Lower lobe of right lung (tissue), 2 donors: ENCODE results near the gene KRT20. TPM values are rescaled to one million over a fixed set of nuclear protein-coding genes. Genes with fewer than 3 reads are reported as not detected.

Experiments used
- ATAC-seq, 2 donors: fragments of 200-7000 bp; cut with Tn5 transposase; one replicate each; pipeline ENCODE4 v1.9.1; 2020 to 2022; ENCODE audit warnings: mild to moderate bottlenecking in 2 of 2, moderate library complexity in 2 of 2
- DNase-seq: peaks from one replicate; pipeline ENCODE4 v3.0.0-alpha.2; 2020
- H3K27ac ChIP-seq: fragments of 200-600 bp; one replicate; pipeline ENCODE4 v1.8.0; 2022
- H3K27me3 ChIP-seq: fragments of 200-600 bp; one replicate; pipeline ENCODE4 v1.8.0; 2022; ENCODE audit warnings: low read depth
- H3K36me3 ChIP-seq: fragments of 200-600 bp; one replicate; pipeline ENCODE4 v1.8.0; 2022; ENCODE audit warnings: mild to moderate bottlenecking
- H3K4me1 ChIP-seq: fragments of 200-600 bp; one replicate; pipeline ENCODE4 v1.8.0; 2022
- H3K4me3 ChIP-seq: fragments of 200-600 bp; one replicate; pipeline ENCODE4 v1.8.0; 2022; ENCODE audit warnings: mild to moderate bottlenecking
- H3K9me3 ChIP-seq: fragments of 200-600 bp; one replicate; pipeline ENCODE4 v1.8.0; 2022
- CTCF ChIP-seq: fragments of 200-600 bp; IDR thresholded peaks from one replicate; pipeline ENCODE4 v1.8.0; 2022; ENCODE audit warnings: antibody characterized with exemption, mild to moderate bottlenecking
- intact Hi-C: fragments of 100-400 bp; cut with DNase I; formaldehyde crosslinking; loops from one replicate; pipeline ENCODE4 v1.11.0; 2022
- total RNA-seq: library from RNA; stranded (reverse); fragmentation: NEBNext Ultra II Directional; extraction: Animal tissue kit (Norgen Biotek cat#: 25700); gene quantifications from one replicate; pipeline ENCODE4 v1.2.1, GENCODE V29; 2021
- donor health status: DM: no; HTN: yes; CAD: no; lungs with severe emphysema.

Gene KRT20
- total RNA-seq, 1 donor from 2014 or later = not detected

- no peak overlapping the region for H3K27ac ChIP-seq
- no peak for DNase-seq
- H3K27me3 ChIP-seq = peaks cover 5% of the 10 kb centered on the region
- intact Hi-C loops = no loop called here
- ATAC-seq = no peak
- H3K4me1 ChIP-seq = no peaks in the 10 kb centered on the region
- no peaks in the 10 kb centered on the region for H3K36me3 ChIP-seq
- H3K4me3 ChIP-seq = no peak overlapping the region
- H3K9me3 ChIP-seq = no peaks in the 10 kb centered on the region
- no peak for TF ChIP-seq CTCF
Measured at GRCh38 chr17:40883031-40883430, 2.0 kb downstream of the KRT20 start.

GRCh38 chr17:40879026-40879425, 6.0 kb downstream of the KRT20 start:
- intact Hi-C loops = no loop called here
- no peak for DNase-seq
- ATAC-seq = no peak
- Histone ChIP-seq H3K27me3 (no peaks in the 10 kb centered on the region), H3K36me3 (no peaks in the 10 kb centered on the region), H3K4me3 (no peak overlapping the region), H3K4me1 (no peaks in the 10 kb centered on the region), H3K27ac (no peak overlapping the region), H3K9me3 (no peaks in the 10 kb centered on the region)
- no peak for TF ChIP-seq CTCF

GRCh38 chr17:40878044-40878443, 7.0 kb downstream of the KRT20 start:
- H3K27me3 ChIP-seq = no peaks in the 10 kb centered on the region
- H3K4me3 ChIP-seq = no peak overlapping the region
- TF ChIP-seq CTCF = no peak
- no peaks in the 10 kb centered on the region for H3K36me3 ChIP-seq
- no peaks in the 10 kb centered on the region for H3K9me3 ChIP-seq
- no peak overlapping the region for H3K27ac ChIP-seq
- ATAC-seq (no peak), DNase-seq (no peak)
- no peaks in the 10 kb centered on the region for H3K4me1 ChIP-seq
- intact Hi-C loops = no loop called here

GRCh38 chr17:40873801-40874200, 11.2 kb downstream of the KRT20 start:
- ATAC-seq (no peak), DNase-seq (no peak)
- no peak for TF ChIP-seq CTCF
- no peak overlapping the region for H3K4me3 ChIP-seq
- intact Hi-C loops = no loop called here
- H3K9me3 ChIP-seq = no peaks in the 10 kb centered on the region
- peaks cover 8% of the 10 kb centered on the region for H3K27me3 ChIP-seq
- H3K4me1 ChIP-seq = no peaks in the 10 kb centered on the region
- no peak overlapping the region for H3K27ac ChIP-seq
- no peaks in the 10 kb centered on the region for H3K36me3 ChIP-seq

- Histone ChIP-seq H3K27me3 (peaks cover 8% of the 10 kb centered on the region), H3K27ac (no peak overlapping the region), H3K9me3 (no peaks in the 10 kb centered on the region), H3K4me1 (no peaks in the 10 kb centered on the region), H3K36me3 (no peaks in the 10 kb centered on the region), H3K4me3 (no peak overlapping the region)
- intact Hi-C loops = no loop called here
- ATAC-seq (no peak), DNase-seq (no peak)
- no peak for TF ChIP-seq CTCF
Measured at GRCh38 chr17:40873255-40873654, 11.8 kb downstream of the KRT20 start.

GRCh38 chr17:40872416-40872815, 12.6 kb downstream of the KRT20 start:
- DNase-seq = no peak
- no peak overlapping the region for H3K27ac ChIP-seq
- ATAC-seq = no peak
- peaks cover 8% of the 10 kb centered on the region for H3K27me3 ChIP-seq
- H3K36me3 ChIP-seq = no peaks in the 10 kb centered on the region
- H3K9me3 ChIP-seq = no peaks in the 10 kb centered on the region
- intact Hi-C loops = no loop called here
- no peak for TF ChIP-seq CTCF
- no peak overlapping the region for H3K4me3 ChIP-seq
- no peaks in the 10 kb centered on the region for H3K4me1 ChIP-seq
